Hepatocyte (in vitro differentiated cells): ENCODE measurements around the gene INTU. TPM values are rescaled to one million over a fixed set of nuclear protein-coding genes. Genes with fewer than 3 reads are reported as not detected.
"Not testable (repeated sequence)": the region's sequence is repeated elsewhere in the genome, so short reads cannot be mapped to it uniquely, and the experiment has no call there.

Source experiments
- DNase-seq: peaks from one replicate; pipeline ENCODE4 v3.0.0-alpha.2; 2016; ENCODE audit warnings: low spot score
- H2AFZ ChIP-seq: fragments of 200-600 bp; sonication (generic); 2 replicates; pipeline ENCODE4 v1.6.0; 2016; ENCODE audit warnings: antibody characterized with exemption, mild to moderate bottlenecking
- H3K27ac ChIP-seq: fragments of 200-600 bp; sonication (generic); 2 replicates; pipeline ENCODE4 v1.5.1; 2016; ENCODE audit warnings: mild to moderate bottlenecking
- H3K27me3 ChIP-seq: fragments of 200-600 bp; sonication (generic); 2 replicates; pipeline ENCODE4 v1.6.1; 2016
- H3K36me3 ChIP-seq: fragments of 200-600 bp; sonication (generic); replicated peaks from 2 replicates; pipeline ENCODE4 v1.5.1; 2016; ENCODE audit warnings: low read depth; ENCODE audit not compliant: insufficient read depth
- H3K4me1 ChIP-seq: fragments of 200-600 bp; sonication (generic); 2 replicates; pipeline ENCODE4 v1.5.1; 2016; ENCODE audit warnings: mild to moderate bottlenecking, moderate library complexity; ENCODE audit not compliant: insufficient read depth
- H3K4me2 ChIP-seq: fragments of 200-600 bp; sonication (generic); 2 replicates; pipeline ENCODE4 v1.6.0; 2016
- H3K4me3 ChIP-seq: fragments of 200-600 bp; sonication (generic); 2 replicates; pipeline ENCODE4 v1.5.1; 2016; ENCODE audit warnings: mild to moderate bottlenecking
- H3K79me2 ChIP-seq: fragments of 200-600 bp; sonication (generic); 2 replicates; pipeline ENCODE4 v1.6.0; 2017; ENCODE audit warnings: mild to moderate bottlenecking
- H3K9me2 ChIP-seq: fragments of 200-600 bp; sonication (generic); replicated peaks from 2 replicates; pipeline ENCODE4 v1.6.0; 2017; ENCODE audit warnings: mild to moderate bottlenecking; ENCODE audit not compliant: insufficient read depth
- H3K9me3 ChIP-seq: fragments of 200-600 bp; sonication (generic); 2 replicates; pipeline ENCODE4 v1.5.1; 2016; ENCODE audit warnings: low read depth, mild to moderate bottlenecking
- H4K20me1 ChIP-seq: fragments of 200-600 bp; sonication (generic); 2 replicates; pipeline ENCODE4 v1.6.0; 2016; ENCODE audit warnings: mild to moderate bottlenecking; ENCODE audit not compliant: insufficient read depth, poor library complexity, severe bottlenecking
- EZH2 ChIP-seq: fragments of 200-600 bp; sonication (generic); IDR thresholded peaks from 2 replicates; pipeline ENCODE4 v1.6.1; 2016; ENCODE audit warnings: antibody characterized with exemption, mild to moderate bottlenecking, borderline replicate concordance
- EZH2phosphoT487 ChIP-seq: fragments of 200-600 bp; sonication (generic); IDR thresholded peaks from one replicate; pipeline ENCODE4 v1.6.1; 2018; ENCODE audit warnings: antibody characterized with exemption, mild to moderate bottlenecking, low read depth, moderate library complexity; ENCODE audit not compliant: unreplicated experiment, severe bottlenecking
- WGBS: methylation state at CpG from one replicate; pipeline ENCODE4 v1.1.6; 2016; ENCODE audit warnings: low lambda C conversion rate; ENCODE audit errors: missing lambda C conversion rate; 5-methylcytosine and 5-hydroxymethylcytosine counted together
- polyA plus RNA-seq: library from polyadenylated mRNA; unstranded; fragments of >200 nt; fragmentation: Nextera tagmentation; extraction: Ambion mirVana; gene quantifications from 2 replicates; pipeline ENCODE4 v1.2.1, GENCODE V29; 2016
- total RNA-seq: library from RNA; depleted of rRNA; stranded (reverse); fragments of >200 nt; gene quantifications from 2 replicates; pipeline ENCODE4 v1.2.3, GENCODE V29; 2014
- TF ChIP-seq, protein P1 (sequence below): fragments of 200-600 bp; sonication (generic); IDR thresholded peaks from 2 replicates; pipeline ENCODE4 v1.5.1; 2016; ENCODE audit warnings: antibody characterized with exemption, mild to moderate bottlenecking; ENCODE audit not compliant: poor library complexity

The INTU gene
- total RNA-seq (7.4 and 9.2 TPM in 2 replicates), polyA plus RNA-seq (2.3 and 3.3 TPM in 2 replicates)

DNA sequence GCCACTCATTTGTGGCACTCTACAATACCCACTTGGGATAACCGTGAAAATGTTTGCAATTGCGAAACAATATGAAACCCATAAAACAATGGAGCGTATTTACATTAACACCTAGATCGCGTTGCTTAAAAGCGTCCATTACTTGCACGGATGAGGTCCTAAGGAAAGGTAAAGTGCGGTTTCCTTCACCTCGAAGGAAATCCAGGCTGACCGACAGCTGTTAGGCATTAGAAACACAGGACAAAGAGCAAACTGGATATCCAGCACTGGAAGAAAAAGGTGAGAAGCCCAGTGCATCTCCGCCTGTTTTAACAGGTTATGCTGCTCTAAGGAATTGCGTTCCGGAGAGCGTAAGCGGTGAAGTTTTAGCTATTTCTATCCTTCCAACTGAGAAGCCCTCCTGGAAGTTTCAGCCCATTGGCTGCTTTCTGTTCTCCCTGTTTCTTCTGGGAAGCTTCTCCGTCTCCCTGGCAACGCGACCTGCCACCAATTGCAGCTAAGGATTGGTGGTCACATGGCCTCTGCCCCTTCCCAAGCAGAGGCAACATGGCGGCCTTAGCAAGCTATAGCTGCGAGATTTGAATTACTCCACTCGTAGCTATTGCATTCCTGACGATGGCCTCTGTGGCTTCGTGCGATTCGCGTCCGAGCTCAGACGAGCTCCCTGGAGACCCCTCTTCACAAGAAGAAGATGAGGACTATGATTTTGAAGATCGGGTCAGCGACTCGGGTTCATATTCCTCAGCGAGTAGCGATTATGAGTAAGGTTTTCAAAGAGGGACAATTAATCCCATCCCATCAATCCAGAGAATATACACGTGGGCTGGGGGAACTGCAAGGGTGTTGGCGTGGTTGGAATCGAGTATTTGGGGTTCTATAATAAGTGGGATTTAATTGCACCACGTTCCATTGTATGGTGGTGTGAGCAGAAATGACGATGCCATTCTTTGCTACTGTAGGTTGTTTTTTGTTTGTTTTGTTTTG lies at the start of gene INTU:
TSS of gene INTU (plus strand) at position 538 of the 984 bp plus-strand sequence. CDS start at position 616, 78 bp downstream.
- Histone ChIP-seq H3K27ac (peak within 1 kb of the TSS; percentile 80), H4K20me1 (no peaks in the 10 kb centered on the region), H3K36me3 (no peaks in the 10 kb centered on the region), H3K4me2 (peak within 1 kb of the TSS; percentile 79), H3K4me1 (no peaks in the 10 kb centered on the region), H2AFZ (peak within 1 kb of the TSS; percentile 89), H3K79me2 (no peaks in the 10 kb centered on the region), H3K27me3 (no peaks in the 10 kb centered on the region), H3K9me2 (no peaks in the 10 kb centered on the region), H3K9me3 (no peaks in the 10 kb centered on the region), H3K4me3 (peak within 1 kb of the TSS; percentile 51)
- no peak for TF ChIP-seq EZH2phosphoT487
- TF ChIP-seq, protein P1, sequence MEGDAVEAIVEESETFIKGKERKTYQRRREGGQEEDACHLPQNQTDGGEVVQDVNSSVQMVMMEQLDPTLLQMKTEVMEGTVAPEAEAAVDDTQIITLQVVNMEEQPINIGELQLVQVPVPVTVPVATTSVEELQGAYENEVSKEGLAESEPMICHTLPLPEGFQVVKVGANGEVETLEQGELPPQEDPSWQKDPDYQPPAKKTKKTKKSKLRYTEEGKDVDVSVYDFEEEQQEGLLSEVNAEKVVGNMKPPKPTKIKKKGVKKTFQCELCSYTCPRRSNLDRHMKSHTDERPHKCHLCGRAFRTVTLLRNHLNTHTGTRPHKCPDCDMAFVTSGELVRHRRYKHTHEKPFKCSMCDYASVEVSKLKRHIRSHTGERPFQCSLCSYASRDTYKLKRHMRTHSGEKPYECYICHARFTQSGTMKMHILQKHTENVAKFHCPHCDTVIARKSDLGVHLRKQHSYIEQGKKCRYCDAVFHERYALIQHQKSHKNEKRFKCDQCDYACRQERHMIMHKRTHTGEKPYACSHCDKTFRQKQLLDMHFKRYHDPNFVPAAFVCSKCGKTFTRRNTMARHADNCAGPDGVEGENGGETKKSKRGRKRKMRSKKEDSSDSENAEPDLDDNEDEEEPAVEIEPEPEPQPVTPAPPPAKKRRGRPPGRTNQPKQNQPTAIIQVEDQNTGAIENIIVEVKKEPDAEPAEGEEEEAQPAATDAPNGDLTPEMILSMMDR: no peak
- TF ChIP-seq EZH2: no peak
- 1% methylated on average over 38 of the region's 38 CpGs for WGBS
- DNase-seq: peak; percentile 97

DNA sequence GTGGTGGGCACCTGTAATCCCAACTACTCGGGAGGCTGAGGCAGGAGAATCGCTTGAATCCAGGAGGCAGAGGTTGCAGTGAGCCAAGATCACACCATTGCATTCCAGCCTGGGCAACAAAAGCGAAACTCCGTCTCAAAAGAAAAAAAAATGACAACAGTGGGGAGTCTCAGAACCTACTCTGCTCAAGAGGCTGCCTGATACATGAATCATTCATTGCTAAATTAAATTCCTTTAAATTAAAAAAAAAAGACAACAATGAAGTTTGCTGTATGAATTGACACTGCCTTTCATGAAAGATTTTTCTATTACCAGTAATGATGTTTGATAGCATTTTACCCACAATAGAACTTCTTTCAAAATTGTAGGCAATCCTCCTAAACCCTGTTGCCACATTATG lies 46.3 kb upstream of the INTU start:
- not testable (repeated sequence) for H3K9me2 ChIP-seq, H3K27me3 ChIP-seq, H3K36me3 ChIP-seq, H3K4me3 ChIP-seq, H4K20me1 ChIP-seq, H3K79me2 ChIP-seq, H2AFZ ChIP-seq, H3K27ac ChIP-seq, H3K4me2 ChIP-seq, H3K9me3 ChIP-seq, H3K4me1 ChIP-seq, DNase-seq
- WGBS: 90% methylated on average over 4 of the region's 4 CpGs

DNA sequence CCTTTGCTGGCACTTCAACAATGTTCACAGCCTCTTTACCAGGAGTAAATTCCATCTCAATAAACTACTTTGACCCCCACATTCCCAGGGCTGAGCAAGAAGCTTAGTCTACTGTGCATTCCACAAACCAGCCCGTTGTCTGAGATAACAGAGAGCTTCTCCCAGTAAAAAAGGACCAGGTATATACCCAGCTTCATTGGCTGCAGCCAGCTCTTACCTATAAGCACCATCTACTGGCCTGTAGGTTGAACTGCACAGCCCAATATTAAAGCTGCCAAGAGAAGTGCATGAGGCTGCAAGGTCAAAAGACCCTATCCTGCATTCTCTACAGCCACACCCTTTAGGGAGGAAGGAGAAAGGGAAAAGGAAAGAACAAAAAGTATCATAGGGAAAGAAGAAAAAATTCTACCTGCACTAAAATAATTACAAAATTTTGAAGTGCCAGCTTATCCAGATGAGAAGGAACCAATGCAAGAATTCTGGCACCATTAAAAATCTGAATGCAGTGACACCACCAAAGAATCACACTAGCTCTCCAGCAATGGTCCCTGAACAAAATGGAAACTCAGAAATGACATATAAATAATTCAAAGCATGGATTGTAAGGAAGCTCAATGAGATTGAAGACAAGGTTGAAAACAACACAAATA lies 45.7 kb upstream of the INTU start:
- Histone ChIP-seq H2AFZ (no peak overlapping the region), H3K36me3 (no peaks in the 10 kb centered on the region), H3K27me3 (no peaks in the 10 kb centered on the region), H3K9me3 (no peaks in the 10 kb centered on the region), H3K9me2 (no peaks in the 10 kb centered on the region), H3K27ac (no peak overlapping the region), H3K79me2 (no peaks in the 10 kb centered on the region), H4K20me1 (no peaks in the 10 kb centered on the region), H3K4me1 (no peaks in the 10 kb centered on the region), H3K4me2 (no peak overlapping the region), H3K4me3 (no peak overlapping the region)
- TF ChIP-seq EZH2: no peak
- TF ChIP-seq, protein P1: peak; percentile 66
- DNase-seq: peak; percentile 65
- WGBS: 4% methylated on average over 1 of the region's 1 CpG

DNA sequence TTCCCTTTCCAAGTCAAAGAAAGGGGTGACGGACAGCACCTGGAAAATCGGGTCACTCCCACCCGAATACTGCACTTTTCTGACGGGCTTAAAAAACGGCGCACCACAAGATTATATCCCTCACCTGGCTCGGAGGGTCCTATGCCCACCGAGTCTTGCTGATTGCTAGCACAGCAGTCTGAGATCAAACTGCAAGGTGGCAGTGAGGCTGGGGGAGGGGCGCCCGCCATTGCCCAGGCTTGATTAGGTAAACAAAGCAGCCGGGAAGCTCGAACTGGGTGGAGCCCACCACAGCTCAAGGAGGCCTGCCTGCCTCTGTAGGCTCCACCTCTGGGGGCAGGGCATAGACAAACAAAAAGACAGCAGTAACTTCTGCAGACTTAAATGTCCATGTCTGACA lies 43.6 kb upstream of the INTU start:
- not testable (repeated sequence) for H3K27ac ChIP-seq, H3K36me3 ChIP-seq, H2AFZ ChIP-seq, H3K4me2 ChIP-seq, H3K27me3 ChIP-seq, H3K4me3 ChIP-seq, DNase-seq, H3K9me3 ChIP-seq, H3K9me2 ChIP-seq, H4K20me1 ChIP-seq, H3K79me2 ChIP-seq, H3K4me1 ChIP-seq
- 87% methylated on average over 12 of the region's 12 CpGs for WGBS
